Measurements from ENCODE around the gene RGL4. TPM values are rescaled to one million over a fixed set of nuclear protein-coding genes. Genes with fewer than 3 reads are reported as not detected.

RGL4 gene
- total and polyA plus RNA-seq, 2 experiments from 2014 or later: 0.16 TPM; not detected in 1

- no peak for TF ChIP-seq ZNF331 (CRISPR knock-in tag; IDR thresholded peaks at IDR 0.05; ENCODE audit: low read depth)
- TF ChIP-seq CTCF (conservative IDR thresholded peaks at IDR 0.05; ENCODE audit: low read depth in 2 of 2): no peak
- TF ChIP-seq JUNB (IDR thresholded peaks at IDR 0.05; ENCODE audit: unreplicated experiment): no peak
- no peak for TF ChIP-seq EZH2phosphoT487 (IDR thresholded peaks at IDR 0.05; ENCODE audit: unreplicated experiment)
- no peak for TF ChIP-seq POLR2AphosphoS5 (IDR thresholded peaks at IDR 0.05; ENCODE audit: low read depth)
- TF ChIP-seq EZH2 (IDR thresholded peaks at IDR 0.05; ENCODE audit: low read depth, unreplicated experiment): no peak
Measured at GRCh38 chr22:23744485-23744884, 53.7 kb downstream of the RGL4 start (continued).

GRCh38 chr22:23745791-23746190 lies 55.0 kb downstream of the RGL4 start:
- Mint-ChIP-seq H3K4me1 (peaks cover 13% of the 10 kb centered on the region), H3K27me3 (ENCODE audit: insufficient read depth, low read depth, poor library complexity) (peaks cover 7% of the 10 kb centered on the region), H3K9me3 (no peaks in the 10 kb centered on the region; the same call in 2 of the 3 replicates), H3K4me3 (no peak overlapping the region), H3K36me3 (ENCODE audit: low read depth) (peaks cover 20% of the 10 kb centered on the region), H3K27ac (0 out of 2 replicates have a peak overlapping the region, but pooled peaks have one; percentile 18)
- no peaks in the 10 kb centered on the region for H3K27me3 ChIP-seq (ENCODE audit: insufficient read depth)
- H3K4me2 ChIP-seq: no peak overlapping the region
- peaks cover 5% of the 10 kb centered on the region for H3K4me1 ChIP-seq (ENCODE audit: insufficient read depth)
- H3K27ac ChIP-seq (ENCODE audit: low read depth): no peak overlapping the region
- H4K20me1 ChIP-seq (replicated peaks; ENCODE audit: insufficient read depth): no peaks in the 10 kb centered on the region
- ATAC-seq: no peak
- H3K36me3 ChIP-seq (ENCODE audit: insufficient read depth): no peaks in the 10 kb centered on the region
- no peaks in the 10 kb centered on the region for H3K9me2 ChIP-seq (ENCODE audit: insufficient read depth)
- H3F3A ChIP-seq (replicated peaks; ENCODE audit: low read depth): 0 out of 2 replicates have a peak, but pooled peaks cover 5% of the 10 kb centered on the region
- H3K4me3 ChIP-seq: no peak overlapping the region
- DNase-seq (ENCODE audit: low spot score): no peak
- no peak overlapping the region for H2AFZ ChIP-seq
- H3K79me2 ChIP-seq (replicated peaks; ENCODE audit: insufficient read depth): no peaks in the 10 kb centered on the region; the same call in 1 of the 2 replicates
- TF ChIP-seq ZNF114 (CRISPR knock-in tag; IDR thresholded peaks at IDR 0.05) (no peak), REST (IDR thresholded peaks at IDR 0.05; ENCODE audit: unreplicated experiment) (no peak), POLR2AphosphoS5 (IDR thresholded peaks at IDR 0.05; ENCODE audit: low read depth) (no peak), EZH2 (IDR thresholded peaks at IDR 0.05; ENCODE audit: low read depth, unreplicated experiment) (no peak), NANOG (IDR thresholded peaks at IDR 0.05; ENCODE audit: borderline replicate concordance) (no peak), CTCF (conservative IDR thresholded peaks at IDR 0.05; ENCODE audit: low read depth in 2 of 2) (no peak), CREB1 (CRISPR knock-in tag; IDR thresholded peaks at IDR 0.05; ENCODE audit: low read depth) (no peak), EZH2phosphoT487 (IDR thresholded peaks at IDR 0.05; ENCODE audit: unreplicated experiment) (no peak), JUNB (IDR thresholded peaks at IDR 0.05; ENCODE audit: unreplicated experiment) (no peak)
- TF ChIP-seq, protein P1, sequence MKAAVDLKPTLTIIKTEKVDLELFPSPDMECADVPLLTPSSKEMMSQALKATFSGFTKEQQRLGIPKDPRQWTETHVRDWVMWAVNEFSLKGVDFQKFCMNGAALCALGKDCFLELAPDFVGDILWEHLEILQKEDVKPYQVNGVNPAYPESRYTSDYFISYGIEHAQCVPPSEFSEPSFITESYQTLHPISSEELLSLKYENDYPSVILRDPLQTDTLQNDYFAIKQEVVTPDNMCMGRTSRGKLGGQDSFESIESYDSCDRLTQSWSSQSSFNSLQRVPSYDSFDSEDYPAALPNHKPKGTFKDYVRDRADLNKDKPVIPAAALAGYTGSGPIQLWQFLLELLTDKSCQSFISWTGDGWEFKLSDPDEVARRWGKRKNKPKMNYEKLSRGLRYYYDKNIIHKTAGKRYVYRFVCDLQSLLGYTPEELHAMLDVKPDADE (IDR thresholded peaks at IDR 0.05): no peak

Measured in GM23338 (cell line).